Endothelial cell of umbilical vein (primary cell): ENCODE measurements around the gene CNOT4. TPM values are rescaled to one million over a fixed set of nuclear protein-coding genes. Genes with fewer than 3 reads are reported as not detected.

Experiments used
- BruUV-seq: library from RNA; stranded (reverse); fragments of 400-500 nt; replicated peaks from 2 replicates; lab custom pipeline; 2021; lab: Mats Ljungman, UMichigan
- CTCF ChIA-PET: fragments of 300-600, 350-600 bp; sonication (Branson Sonifier 250); formaldehyde crosslinking; loops from one replicate; lab custom pipeline; 2021; ENCODE audit warnings: antibody characterized with exemption, inconsistent platforms; lab: Charles Lee
- POLR2A ChIA-PET: fragments of 300-600, 350-600 bp; sonication (Branson Sonifier 250); formaldehyde crosslinking; loops from one replicate; lab custom pipeline; 2021; ENCODE audit warnings: antibody characterized with exemption, inconsistent platforms; lab: Charles Lee
- DNase-seq: peaks from one replicate; pipeline ENCODE4 v3.0.0-alpha.2; 2011; ENCODE audit warnings: low read depth, low spot score
- FAIRE-seq: peaks from 2 replicates; lab custom pipeline; 2011; peaks lifted over from hg19 to GRCh38; lab: Jason Lieb, UNC
- H2AFZ ChIP-seq: 2 replicates; pipeline ENCODE4 v1.6.0; 2012; ENCODE audit warnings: low read depth, low read length, control low read depth, inconsistent platforms
- H3K27ac ChIP-seq: 2 replicates; pipeline ENCODE4 v1.5.1; 2011; ENCODE audit warnings: low read depth, mild to moderate bottlenecking, control low read depth, low read length, moderate library complexity; ENCODE audit not compliant: insufficient read depth
- H3K27me3 ChIP-seq, 2 experiments: 2 replicates each; pipeline versions ENCODE4 v1.6.0 to v1.6.1; 2011; ENCODE audit warnings: low read length in 2 of 2, mixed read lengths in 1 of 2; ENCODE audit not compliant: control insufficient read depth in 2 of 2, insufficient read depth in 2 of 2
- H3K36me3 ChIP-seq, 2 experiments: 2 replicates in 1 of 2; 3 replicates in 1 of 2; pipeline ENCODE4 v1.5.1; 2011; ENCODE audit warnings: low read length in 2 of 2, mild to moderate bottlenecking in 1 of 2, moderate library complexity in 1 of 2; ENCODE audit not compliant: control insufficient read depth in 2 of 2, insufficient read depth in 2 of 2; ENCODE audit errors: extremely low read depth in 1 of 2
- H3K4me1 ChIP-seq: 3 replicates; pipeline ENCODE4 v1.5.1; 2011; ENCODE audit warnings: mild to moderate bottlenecking, low read length; ENCODE audit not compliant: control insufficient read depth, insufficient read depth; ENCODE audit errors: extremely low read depth
- H3K4me2 ChIP-seq: 2 replicates; pipeline ENCODE4 v1.6.1; 2011; ENCODE audit warnings: low read length, control low read depth, mixed read lengths; ENCODE audit not compliant: insufficient read depth
- H3K4me3 ChIP-seq, 3 experiments: fragments of 200-600 bp in 1 of 3; sonication (generic), shearing (Covaris generic) in 1 of 3; replicated peaks in 1 of 3; 2 replicates each; pipeline ENCODE4 v1.5.1; 2011 to 2016; ENCODE audit warnings: control low read depth in 3 of 3, low read length in 3 of 3, mild to moderate bottlenecking in 2 of 3, inconsistent platforms in 1 of 3, low read depth in 1 of 3, moderate library complexity in 1 of 3; ENCODE audit not compliant: insufficient read depth in 1 of 3
- H3K79me2 ChIP-seq: 2 replicates; pipeline ENCODE4 v1.6.0; 2012; ENCODE audit warnings: low read length, inconsistent platforms; ENCODE audit not compliant: control insufficient read depth, insufficient read depth
- H3K9ac ChIP-seq: replicated peaks from 2 replicates; pipeline ENCODE3; 2011; ENCODE audit warnings: low read length, control low read depth; ENCODE audit not compliant: insufficient read depth; ENCODE audit errors: extremely low read depth
- H3K9me1 ChIP-seq: replicated peaks from 3 replicates; pipeline ENCODE4 v1.6.0; 2011; ENCODE audit warnings: mild to moderate bottlenecking, low read length; ENCODE audit not compliant: control insufficient read depth, insufficient read depth; ENCODE audit errors: extremely low read depth
- H3K9me3 ChIP-seq: replicated peaks from 2 replicates; pipeline ENCODE4 v1.5.1; 2012; ENCODE audit warnings: low read length, inconsistent platforms; ENCODE audit not compliant: control insufficient read depth, insufficient read depth
- H4K20me1 ChIP-seq: replicated peaks from 2 replicates; pipeline ENCODE3; 2011; ENCODE audit warnings: mild to moderate bottlenecking, low read length; ENCODE audit not compliant: control insufficient read depth, insufficient read depth; ENCODE audit errors: extremely low read depth
- EZH2 ChIP-seq: IDR thresholded peaks from 2 replicates; pipeline ENCODE4 v1.6.1; 2012; ENCODE audit warnings: borderline replicate concordance, low read depth, mild to moderate bottlenecking, moderate library complexity, low read length, inconsistent platforms; ENCODE audit not compliant: severe bottlenecking
- FOS ChIP-seq: IDR thresholded peaks from 2 replicates; pipeline ENCODE4 v1.6.1; 2011; ENCODE audit warnings: mild to moderate bottlenecking, low read length, moderate library complexity, borderline replicate concordance; ENCODE audit not compliant: insufficient read depth
- GATA2 ChIP-seq: IDR thresholded peaks from 2 replicates; pipeline ENCODE4 v1.7.0; 2011; ENCODE audit warnings: low read depth, mild to moderate bottlenecking, moderate library complexity, mixed read lengths, low read length; ENCODE audit not compliant: insufficient read length, insufficient read depth
- JUN ChIP-seq: IDR thresholded peaks from 2 replicates; pipeline ENCODE4 v1.6.1; 2011; ENCODE audit warnings: borderline replicate concordance, low read depth; ENCODE audit not compliant: insufficient read length, insufficient read depth
- MYC ChIP-seq: IDR thresholded peaks from one replicate; pipeline ENCODE4 v1.6.1; 2011; ENCODE audit warnings: mild to moderate bottlenecking, low read depth, low read length
- POLR2A ChIP-seq: IDR thresholded peaks from 2 replicates; pipeline ENCODE4 v1.6.1; 2012; ENCODE audit warnings: low read depth, mild to moderate bottlenecking, control low read depth, low read length
- POLR2AphosphoS5 ChIP-seq: IDR thresholded peaks from 2 replicates; pipeline ENCODE4 v1.6.1; 2012; ENCODE audit warnings: low read depth, mild to moderate bottlenecking, control low read depth, low read length, moderate library complexity; ENCODE audit not compliant: insufficient read depth
- dilution Hi-C: fragments of 300-500 bp; cut with MboI; formaldehyde crosslinking; loops from one replicate; pipeline ENCODE4 v1.15.0; 2019; ENCODE audit warnings: low sequenced_read_pairs; ENCODE audit not compliant: extremely low pct_ligation_motif_present
- intact Hi-C: fragments of 100-400 bp; cut with micrococcal nuclease; formaldehyde crosslinking; loops from one replicate; pipeline ENCODE4 v1.10.0; 2022
- polyA plus RNA-seq, 4 experiments: library from polyadenylated mRNA; depleted of rRNA in 3 of 4; stranded (reverse) in 3 of 4; unstranded in 1 of 4; fragments of >200 nt; gene quantifications; 2 replicates each; pipeline versions ENCODE4 v1.2.1 to v1.2.3, GENCODE V29; 2011 to 2012; ENCODE audit warnings: missing spikeins in 1 of 4
- total RNA-seq: library from RNA; stranded (reverse); gene quantifications from 2 replicates; pipeline ENCODE4 v1.2.3, GENCODE V29; 2021
- TF ChIP-seq, protein P1 (sequence below), 2 donors: IDR thresholded peaks; 1 replicate in 1 of 2; 2 replicates in 1 of 2; pipeline ENCODE4 v1.5.1; 2011; ENCODE audit warnings: low read length in 2 of 2, mild to moderate bottlenecking in 2 of 2, moderate library complexity in 2 of 2, control low read depth in 1 of 2, inconsistent platforms in 1 of 2, low read depth in 1 of 2; ENCODE audit not compliant: insufficient read depth in 1 of 2; ENCODE audit errors: extremely low read depth in 1 of 2
- TF ChIP-seq, protein P2 (sequence below): IDR thresholded peaks from 2 replicates; pipeline ENCODE4 v1.6.1; 2011; ENCODE audit not compliant: insufficient read depth, insufficient read length

Gene CNOT4
- total and polyA plus RNA-seq, 2 donors (not counting 3 experiments of a cell fraction or from before 2014, with no cell fraction given): 10.3 to 21.7 TPM

DNA sequence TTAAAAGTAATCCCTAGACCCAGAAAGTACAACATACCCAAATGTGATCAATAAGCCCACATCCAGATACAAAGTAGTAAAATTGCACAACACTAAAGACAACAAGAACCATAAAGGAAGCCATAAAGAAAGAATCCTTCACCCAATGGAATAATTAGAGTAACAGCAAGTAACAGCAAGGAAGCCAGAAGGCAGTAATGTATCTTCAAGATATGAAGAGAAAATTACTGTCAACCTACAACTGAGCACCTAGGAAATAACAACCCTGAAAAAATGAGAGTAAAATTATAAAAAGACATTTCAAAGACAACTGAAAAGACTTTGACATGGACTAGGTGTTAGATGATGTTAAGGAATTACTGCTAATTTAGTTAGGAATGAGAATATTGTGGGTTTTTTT, 60.5 kb downstream of the CNOT4 start:
- Histone ChIP-seq H3K9ac (no peak overlapping the region), H3K4me3 (no peak overlapping the region), H3K27ac (no peak overlapping the region), H4K20me1 (peaks cover 12% of the 10 kb centered on the region), H2AFZ (no peak overlapping the region), H3K36me3 (peaks cover 0 to under 1% of the 10 kb centered on the region in 2 experiments), H3K9me1 (peaks cover 3% of the 10 kb centered on the region), H3K9me3 (no peaks in the 10 kb centered on the region), H3K4me1 (no peaks in the 10 kb centered on the region), H3K79me2 (peaks cover 58% of the 10 kb centered on the region), H3K4me2 (no peak overlapping the region), H3K27me3 (no peaks in the 10 kb centered on the region)
- ChIA-PET POLR2A (no interaction called here), CTCF (no interaction called here)
- FAIRE-seq (no peak), DNase-seq (no peak)
- dilution Hi-C loops (no loop called here), intact Hi-C loops (no loop called here)
- TF ChIP-seq, protein P1, sequence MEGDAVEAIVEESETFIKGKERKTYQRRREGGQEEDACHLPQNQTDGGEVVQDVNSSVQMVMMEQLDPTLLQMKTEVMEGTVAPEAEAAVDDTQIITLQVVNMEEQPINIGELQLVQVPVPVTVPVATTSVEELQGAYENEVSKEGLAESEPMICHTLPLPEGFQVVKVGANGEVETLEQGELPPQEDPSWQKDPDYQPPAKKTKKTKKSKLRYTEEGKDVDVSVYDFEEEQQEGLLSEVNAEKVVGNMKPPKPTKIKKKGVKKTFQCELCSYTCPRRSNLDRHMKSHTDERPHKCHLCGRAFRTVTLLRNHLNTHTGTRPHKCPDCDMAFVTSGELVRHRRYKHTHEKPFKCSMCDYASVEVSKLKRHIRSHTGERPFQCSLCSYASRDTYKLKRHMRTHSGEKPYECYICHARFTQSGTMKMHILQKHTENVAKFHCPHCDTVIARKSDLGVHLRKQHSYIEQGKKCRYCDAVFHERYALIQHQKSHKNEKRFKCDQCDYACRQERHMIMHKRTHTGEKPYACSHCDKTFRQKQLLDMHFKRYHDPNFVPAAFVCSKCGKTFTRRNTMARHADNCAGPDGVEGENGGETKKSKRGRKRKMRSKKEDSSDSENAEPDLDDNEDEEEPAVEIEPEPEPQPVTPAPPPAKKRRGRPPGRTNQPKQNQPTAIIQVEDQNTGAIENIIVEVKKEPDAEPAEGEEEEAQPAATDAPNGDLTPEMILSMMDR (IDR thresholded peaks at IDR 0.05; ENCODE audit: extremely low read depth in 1 of 2, insufficient read depth in 1 of 2, low read depth in 1 of 2, low read length in 2 of 2): no peak
- TF ChIP-seq, protein P2, sequence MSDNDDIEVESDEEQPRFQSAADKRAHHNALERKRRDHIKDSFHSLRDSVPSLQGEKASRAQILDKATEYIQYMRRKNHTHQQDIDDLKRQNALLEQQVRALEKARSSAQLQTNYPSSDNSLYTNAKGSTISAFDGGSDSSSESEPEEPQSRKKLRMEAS: no peak
- TF ChIP-seq POLR2AphosphoS5 (no peak), GATA2 (no peak), EZH2 (no peak), MYC (no peak), FOS (no peak), JUN (no peak), POLR2A (no peak)
- BruUV-seq: no TSS peak
